Measurements from ENCODE around the gene CYTH1.

- TF ChIP-seq, protein P1, sequence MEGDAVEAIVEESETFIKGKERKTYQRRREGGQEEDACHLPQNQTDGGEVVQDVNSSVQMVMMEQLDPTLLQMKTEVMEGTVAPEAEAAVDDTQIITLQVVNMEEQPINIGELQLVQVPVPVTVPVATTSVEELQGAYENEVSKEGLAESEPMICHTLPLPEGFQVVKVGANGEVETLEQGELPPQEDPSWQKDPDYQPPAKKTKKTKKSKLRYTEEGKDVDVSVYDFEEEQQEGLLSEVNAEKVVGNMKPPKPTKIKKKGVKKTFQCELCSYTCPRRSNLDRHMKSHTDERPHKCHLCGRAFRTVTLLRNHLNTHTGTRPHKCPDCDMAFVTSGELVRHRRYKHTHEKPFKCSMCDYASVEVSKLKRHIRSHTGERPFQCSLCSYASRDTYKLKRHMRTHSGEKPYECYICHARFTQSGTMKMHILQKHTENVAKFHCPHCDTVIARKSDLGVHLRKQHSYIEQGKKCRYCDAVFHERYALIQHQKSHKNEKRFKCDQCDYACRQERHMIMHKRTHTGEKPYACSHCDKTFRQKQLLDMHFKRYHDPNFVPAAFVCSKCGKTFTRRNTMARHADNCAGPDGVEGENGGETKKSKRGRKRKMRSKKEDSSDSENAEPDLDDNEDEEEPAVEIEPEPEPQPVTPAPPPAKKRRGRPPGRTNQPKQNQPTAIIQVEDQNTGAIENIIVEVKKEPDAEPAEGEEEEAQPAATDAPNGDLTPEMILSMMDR (conservative IDR thresholded peaks at IDR 0.05) = no peak
- TF ChIP-seq EZH2 (IDR thresholded peaks at IDR 0.05; ENCODE audit: low read depth) = no peak
These were observed 133.8 kb downstream of the CYTH1 start for GRCh38 chr17:78648293-78648692.
